HepG2 (cell line): ENCODE results near the gene ADPRHL1.

ENCODE experiments used
- ARNT2 ChIP-seq: sonication (generic); formaldehyde crosslinking; IDR thresholded peaks from 2 replicates; pipeline ENCODE4 v1.8.0; 2022; ENCODE audit warnings: mild to moderate bottlenecking, low read depth, missing genetic modification reagents, moderate library complexity
- ARNTL ChIP-seq: sonication (generic); formaldehyde crosslinking; IDR thresholded peaks from 2 replicates; pipeline ENCODE4 v1.4.0; 2020; ENCODE audit warnings: mild to moderate bottlenecking, missing genetic modification reagents
- BCLAF1 ChIP-seq: fragments of 450-650 bp; IDR thresholded peaks from 2 replicates; pipeline ENCODE4 v1.6.1; 2017; ENCODE audit warnings: mild to moderate bottlenecking
- DBP ChIP-seq: sonication (generic); formaldehyde crosslinking; IDR thresholded peaks from 2 replicates; pipeline ENCODE4 v1.4.0; 2020; ENCODE audit warnings: missing genetic modification reagents; ENCODE audit errors: not compliant biosample characterization
- HDAC1 ChIP-seq: sonication (generic); formaldehyde crosslinking; IDR thresholded peaks from 2 replicates; pipeline ENCODE4 v1.5.1; 2020; ENCODE audit warnings: mild to moderate bottlenecking, missing genetic modification reagents
- KLF16 ChIP-seq, 2 experiments: sonication (generic) in 1 of 2; formaldehyde crosslinking in 1 of 2; IDR thresholded peaks; 2 replicates each; pipeline versions ENCODE4 v1.6.1 to v1.8.0; 2016 to 2023; ENCODE audit warnings: missing genetic modification reagents in 2 of 2, missing compliant biosample characterization in 1 of 2
- POLR2A ChIP-seq, 2 experiments: IDR thresholded peaks; 2 replicates each; pipeline ENCODE4 v1.6.1; 2011; ENCODE audit warnings: low read depth in 2 of 2, low read length in 2 of 2, mild to moderate bottlenecking in 1 of 2, moderate library complexity in 1 of 2; ENCODE audit not compliant: insufficient read depth in 1 of 2
- TF ChIP-seq, protein P1 (sequence below): sonication (generic); formaldehyde crosslinking; IDR thresholded peaks from 2 replicates; pipeline ENCODE4 v1.5.0; 2020; ENCODE audit warnings: mild to moderate bottlenecking, missing genetic modification reagents, moderate library complexity
- TF ChIP-seq, protein P2 (sequence below): IDR thresholded peaks from 2 replicates; pipeline ENCODE4 v1.6.1; 2012; ENCODE audit warnings: inconsistent platforms
- TF ChIP-seq, protein P3 (sequence below): sonication (generic); formaldehyde crosslinking; IDR thresholded peaks from 2 replicates; pipeline ENCODE4 v1.5.1; 2020; ENCODE audit warnings: mild to moderate bottlenecking, missing genetic modification reagents, moderate library complexity

DNA sequence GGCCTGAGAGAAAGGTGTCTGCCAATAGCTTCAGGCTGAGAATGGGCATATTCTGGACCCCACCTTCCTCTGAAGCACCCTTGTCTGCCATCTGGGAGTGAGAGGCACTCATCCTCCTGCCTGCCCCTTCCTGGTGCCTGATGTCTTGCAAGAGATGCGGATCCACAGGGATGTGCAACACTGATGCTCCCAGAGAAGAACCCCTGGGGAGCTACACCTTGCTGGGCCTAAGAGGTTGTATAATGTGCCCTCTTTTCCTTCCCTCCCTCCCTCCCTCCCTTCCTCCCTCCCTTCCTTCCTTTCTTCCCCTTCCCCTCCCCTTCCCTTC, 34.6 kb downstream of the ADPRHL1 start:
- TF ChIP-seq, protein P1, sequence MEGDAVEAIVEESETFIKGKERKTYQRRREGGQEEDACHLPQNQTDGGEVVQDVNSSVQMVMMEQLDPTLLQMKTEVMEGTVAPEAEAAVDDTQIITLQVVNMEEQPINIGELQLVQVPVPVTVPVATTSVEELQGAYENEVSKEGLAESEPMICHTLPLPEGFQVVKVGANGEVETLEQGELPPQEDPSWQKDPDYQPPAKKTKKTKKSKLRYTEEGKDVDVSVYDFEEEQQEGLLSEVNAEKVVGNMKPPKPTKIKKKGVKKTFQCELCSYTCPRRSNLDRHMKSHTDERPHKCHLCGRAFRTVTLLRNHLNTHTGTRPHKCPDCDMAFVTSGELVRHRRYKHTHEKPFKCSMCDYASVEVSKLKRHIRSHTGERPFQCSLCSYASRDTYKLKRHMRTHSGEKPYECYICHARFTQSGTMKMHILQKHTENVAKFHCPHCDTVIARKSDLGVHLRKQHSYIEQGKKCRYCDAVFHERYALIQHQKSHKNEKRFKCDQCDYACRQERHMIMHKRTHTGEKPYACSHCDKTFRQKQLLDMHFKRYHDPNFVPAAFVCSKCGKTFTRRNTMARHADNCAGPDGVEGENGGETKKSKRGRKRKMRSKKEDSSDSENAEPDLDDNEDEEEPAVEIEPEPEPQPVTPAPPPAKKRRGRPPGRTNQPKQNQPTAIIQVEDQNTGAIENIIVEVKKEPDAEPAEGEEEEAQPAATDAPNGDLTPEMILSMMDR (CRISPR knock-in tag), result no peak
- TF ChIP-seq ARNTL (CRISPR knock-in tag) (no peak), ARNT2 (CRISPR knock-in tag) (no peak), POLR2A (IDR thresholded peaks at IDR 0.05; ENCODE audit: insufficient read depth in 1 of 2, low read depth in 2 of 2, low read length in 2 of 2) (no peak), DBP (CRISPR knock-in tag) (no peak), KLF16 (CRISPR knock-in tag; IDR thresholded peaks at IDR 0.05) (no peak), BCLAF1 (no peak), HDAC1 (no peak)
- TF ChIP-seq, protein P2, sequence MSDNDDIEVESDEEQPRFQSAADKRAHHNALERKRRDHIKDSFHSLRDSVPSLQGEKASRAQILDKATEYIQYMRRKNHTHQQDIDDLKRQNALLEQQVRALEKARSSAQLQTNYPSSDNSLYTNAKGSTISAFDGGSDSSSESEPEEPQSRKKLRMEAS, result no peak
- TF ChIP-seq, protein P3, sequence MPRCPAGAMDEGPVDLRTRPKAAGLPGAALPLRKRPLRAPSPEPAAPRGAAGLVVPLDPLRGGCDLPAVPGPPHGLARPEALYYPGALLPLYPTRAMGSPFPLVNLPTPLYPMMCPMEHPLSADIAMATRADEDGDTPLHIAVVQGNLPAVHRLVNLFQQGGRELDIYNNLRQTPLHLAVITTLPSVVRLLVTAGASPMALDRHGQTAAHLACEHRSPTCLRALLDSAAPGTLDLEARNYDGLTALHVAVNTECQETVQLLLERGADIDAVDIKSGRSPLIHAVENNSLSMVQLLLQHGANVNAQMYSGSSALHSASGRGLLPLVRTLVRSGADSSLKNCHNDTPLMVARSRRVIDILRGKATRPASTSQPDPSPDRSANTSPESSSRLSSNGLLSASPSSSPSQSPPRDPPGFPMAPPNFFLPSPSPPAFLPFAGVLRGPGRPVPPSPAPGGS, result no peak
